Chondrocyte (in vitro differentiated cells): ENCODE results near the gene DNAJC4. TPM values are rescaled to one million over a fixed set of nuclear protein-coding genes. Genes with fewer than 3 reads are reported as not detected.

ENCODE experiments used
- DNase-seq: peaks from one replicate; pipeline ENCODE4 v3.0.0; 2021; ENCODE audit warnings: mixed read lengths, low spot score
- H3K27ac Mint-ChIP-seq: one replicate; pipeline ENCODE4 v1.8.0; 2021; ENCODE audit warnings: mild to moderate bottlenecking, moderate library complexity, mixed read lengths; ENCODE audit not compliant: unreplicated experiment
- H3K27me3 Mint-ChIP-seq: 2 replicates; pipeline ENCODE4 v1.8.0; 2021; ENCODE audit warnings: low read depth, mixed read lengths
- H3K36me3 Mint-ChIP-seq: 2 replicates; pipeline ENCODE4 v1.8.0; 2021; ENCODE audit warnings: low read depth, mixed read lengths
- H3K4me1 Mint-ChIP-seq: 2 replicates; pipeline ENCODE4 v1.8.0; 2021; ENCODE audit warnings: low read depth, mild to moderate bottlenecking, mixed read lengths
- H3K4me3 Mint-ChIP-seq: one replicate; pipeline ENCODE4 v1.8.0; 2021; ENCODE audit warnings: mild to moderate bottlenecking, moderate library complexity, mixed read lengths; ENCODE audit not compliant: unreplicated experiment
- H3K9me3 Mint-ChIP-seq: 2 replicates; pipeline ENCODE4 v1.8.0; 2021; ENCODE audit warnings: low read depth, mixed read lengths
- total RNA-seq: library from RNA; stranded (reverse); gene quantifications from 3 replicates; pipeline ENCODE4 v1.2.1, GENCODE V29; 2021
- TF ChIP-seq, protein P1 (sequence below): fragments of 200-600 bp; sonication (generic); IDR thresholded peaks from 2 replicates; pipeline ENCODE4 v1.5.0; 2021; ENCODE audit warnings: antibody characterized with exemption, mild to moderate bottlenecking, moderate library complexity

The DNAJC4 gene
- total RNA-seq, 1 donor from 2014 or later = 31.6 TPM

DNA sequence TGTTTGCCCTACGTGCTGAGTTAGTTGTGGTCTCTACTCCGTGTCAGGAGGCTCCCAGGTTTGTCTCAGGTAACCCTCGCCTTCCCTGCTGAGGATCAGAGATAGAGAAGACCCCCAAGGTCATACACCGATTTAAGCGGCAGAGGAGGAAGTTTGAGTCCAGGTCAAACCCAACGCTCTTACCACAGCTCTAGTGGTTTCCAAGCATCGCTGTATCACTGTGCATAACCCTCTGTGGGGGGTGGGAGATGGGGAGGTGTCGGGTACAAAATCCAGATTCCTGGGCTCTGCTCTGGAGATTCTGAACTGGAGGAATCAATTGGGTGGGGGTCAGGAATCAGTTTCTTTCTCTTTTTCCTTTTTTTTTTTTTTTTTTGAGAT is 627 bp downstream of the DNAJC4 start:
- Mint-ChIP-seq H3K4me3 (peak overlapping the region; percentile 75), H3K27me3 (no peaks in the 10 kb centered on the region), H3K36me3 (no peaks in the 10 kb centered on the region), H3K4me1 (peaks cover 62% of the 10 kb centered on the region), H3K9me3 (no peaks in the 10 kb centered on the region), H3K27ac (peak overlapping the region; percentile 73)
- TF ChIP-seq, protein P1, sequence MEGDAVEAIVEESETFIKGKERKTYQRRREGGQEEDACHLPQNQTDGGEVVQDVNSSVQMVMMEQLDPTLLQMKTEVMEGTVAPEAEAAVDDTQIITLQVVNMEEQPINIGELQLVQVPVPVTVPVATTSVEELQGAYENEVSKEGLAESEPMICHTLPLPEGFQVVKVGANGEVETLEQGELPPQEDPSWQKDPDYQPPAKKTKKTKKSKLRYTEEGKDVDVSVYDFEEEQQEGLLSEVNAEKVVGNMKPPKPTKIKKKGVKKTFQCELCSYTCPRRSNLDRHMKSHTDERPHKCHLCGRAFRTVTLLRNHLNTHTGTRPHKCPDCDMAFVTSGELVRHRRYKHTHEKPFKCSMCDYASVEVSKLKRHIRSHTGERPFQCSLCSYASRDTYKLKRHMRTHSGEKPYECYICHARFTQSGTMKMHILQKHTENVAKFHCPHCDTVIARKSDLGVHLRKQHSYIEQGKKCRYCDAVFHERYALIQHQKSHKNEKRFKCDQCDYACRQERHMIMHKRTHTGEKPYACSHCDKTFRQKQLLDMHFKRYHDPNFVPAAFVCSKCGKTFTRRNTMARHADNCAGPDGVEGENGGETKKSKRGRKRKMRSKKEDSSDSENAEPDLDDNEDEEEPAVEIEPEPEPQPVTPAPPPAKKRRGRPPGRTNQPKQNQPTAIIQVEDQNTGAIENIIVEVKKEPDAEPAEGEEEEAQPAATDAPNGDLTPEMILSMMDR = no peak
- no peak for DNase-seq

- H3K4me3 Mint-ChIP-seq = peak overlapping the region; percentile 75
- no peaks in the 10 kb centered on the region for H3K27me3 Mint-ChIP-seq
- H3K36me3 Mint-ChIP-seq = no peaks in the 10 kb centered on the region
- no peak for DNase-seq
- peaks cover 61% of the 10 kb centered on the region for H3K4me1 Mint-ChIP-seq
- TF ChIP-seq, protein P1 = no peak
- H3K27ac Mint-ChIP-seq = peak overlapping the region; percentile 41
- no peaks in the 10 kb centered on the region for H3K9me3 Mint-ChIP-seq
Measured at GRCh38 chr11:64231546-64231945, 1.2 kb downstream of the DNAJC4 start.

DNA sequence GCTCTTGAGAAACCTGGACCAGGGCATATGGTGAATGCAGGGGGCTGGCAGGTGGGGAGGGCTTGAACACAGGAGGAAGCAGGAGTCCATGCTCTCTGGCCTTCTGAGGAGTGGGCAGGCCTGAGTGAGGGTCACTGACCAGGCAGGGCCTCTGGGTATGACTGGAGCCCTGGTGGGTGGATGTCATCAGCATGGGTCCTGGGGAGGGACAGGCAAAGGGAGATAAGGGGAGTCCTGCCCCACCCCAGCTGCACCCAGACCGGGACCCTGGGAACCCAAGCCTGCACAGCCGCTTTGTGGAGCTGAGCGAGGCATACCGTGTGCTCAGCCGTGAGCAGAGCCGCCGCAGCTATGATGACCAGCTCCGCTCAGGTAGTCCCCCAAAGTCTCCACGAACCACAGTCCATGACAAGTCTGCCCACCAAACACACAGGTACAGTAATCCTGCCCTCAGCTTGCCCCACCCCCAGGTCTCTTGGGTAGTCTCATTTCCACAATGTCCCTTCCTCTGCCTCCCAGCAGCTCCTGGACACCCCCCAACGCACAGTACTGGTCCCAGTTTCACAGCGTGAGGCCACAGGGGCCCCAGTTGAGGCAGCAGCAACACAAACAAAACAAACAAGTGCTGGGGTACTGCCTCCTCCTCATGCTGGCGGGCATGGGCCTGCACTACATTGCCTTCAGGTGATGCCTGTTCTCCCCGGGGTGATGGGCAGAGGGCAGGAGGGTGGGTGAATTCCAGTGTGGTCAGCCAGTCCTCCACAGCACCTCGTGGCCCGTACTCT is 2.0 kb downstream of the DNAJC4 start:
- Mint-ChIP-seq H3K36me3 (peaks cover 3% of the 10 kb centered on the region), H3K4me3 (peak overlapping the region; percentile 31), H3K4me1 (peaks cover 53% of the 10 kb centered on the region), H3K27me3 (no peaks in the 10 kb centered on the region), H3K27ac (peak overlapping the region; percentile 63), H3K9me3 (no peaks in the 10 kb centered on the region)
- no peak for DNase-seq
- TF ChIP-seq, protein P1 = no peak

- TF ChIP-seq, protein P1 = no peak
- H3K27me3 Mint-ChIP-seq = no peaks in the 10 kb centered on the region
- peak overlapping the region; percentile 63 for H3K27ac Mint-ChIP-seq
- H3K36me3 Mint-ChIP-seq = peaks cover 5% of the 10 kb centered on the region
- H3K9me3 Mint-ChIP-seq = no peaks in the 10 kb centered on the region
- H3K4me3 Mint-ChIP-seq = no peak overlapping the region
- DNase-seq = no peak
- H3K4me1 Mint-ChIP-seq = peaks cover 47% of the 10 kb centered on the region
Measured at GRCh38 chr11:64232967-64233315, 2.6 kb downstream of the DNAJC4 start.

GRCh38 chr11:64233913-64234586 is 3.7 kb downstream of the DNAJC4 start, which contains the start of gene VEGFB:
Gene VEGFB (plus strand): TSS chr11:64234584. CDS start chr11:64234834, 250 bp downstream.
- Mint-ChIP-seq H3K4me1 (peaks cover 45% of the 10 kb centered on the region), H3K4me3 (peak within 1 kb of the TSS; percentile 81), H3K36me3 (peaks cover 7% of the 10 kb centered on the region), H3K27ac (peak within 1 kb of the TSS; percentile 79), H3K27me3 (no peaks in the 10 kb centered on the region), H3K9me3 (no peaks in the 10 kb centered on the region)
- no peak for DNase-seq
- TF ChIP-seq, protein P1 = no peak
